ENCODE results near the gene PRSS21.

Gene PRSS21

DNA sequence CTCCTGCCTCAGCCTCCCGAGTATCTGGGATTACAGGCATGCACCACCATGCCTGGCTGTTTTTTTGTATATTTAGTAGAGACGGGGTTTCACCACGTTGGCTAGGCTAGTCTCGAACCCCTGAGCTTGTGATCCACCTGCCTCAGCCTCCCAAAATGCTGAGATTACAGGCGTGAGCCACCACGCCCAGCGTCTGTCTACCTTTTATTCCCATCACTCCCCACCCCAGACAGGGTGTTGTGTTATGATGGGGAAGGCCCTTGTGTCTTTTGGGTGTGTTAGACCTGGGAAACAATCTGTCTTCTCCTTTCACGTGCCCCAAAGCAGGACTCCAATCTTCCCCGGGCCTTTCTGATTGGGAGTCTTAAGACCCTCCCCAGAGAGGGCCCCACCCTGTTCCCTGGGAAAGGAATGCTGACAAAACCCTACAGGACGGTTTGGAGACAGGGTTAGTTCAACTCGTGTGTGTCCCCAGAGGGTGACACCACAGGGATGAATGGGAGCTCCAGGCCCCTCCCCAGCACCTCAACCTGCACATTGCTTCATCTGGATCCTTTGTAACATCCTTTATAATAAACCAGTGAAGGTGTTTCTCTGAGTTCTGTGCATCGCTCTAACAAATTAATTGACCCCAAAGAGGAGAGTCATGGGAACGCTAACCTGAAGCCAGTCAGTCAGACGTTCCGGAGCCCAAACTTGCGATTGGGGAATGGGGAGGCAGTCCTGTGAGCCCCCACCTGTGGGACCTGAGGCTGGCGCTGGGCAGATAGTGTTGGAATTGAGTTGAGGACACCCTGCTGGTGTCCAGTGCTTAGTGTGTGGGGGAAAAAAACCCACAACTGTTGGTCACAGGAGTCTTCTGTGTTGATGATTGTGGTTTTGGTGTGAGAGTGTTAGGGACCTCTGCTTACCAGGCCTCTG is 36.8 kb upstream of the PRSS21 start:
- no peak for DNase-seq

DNA sequence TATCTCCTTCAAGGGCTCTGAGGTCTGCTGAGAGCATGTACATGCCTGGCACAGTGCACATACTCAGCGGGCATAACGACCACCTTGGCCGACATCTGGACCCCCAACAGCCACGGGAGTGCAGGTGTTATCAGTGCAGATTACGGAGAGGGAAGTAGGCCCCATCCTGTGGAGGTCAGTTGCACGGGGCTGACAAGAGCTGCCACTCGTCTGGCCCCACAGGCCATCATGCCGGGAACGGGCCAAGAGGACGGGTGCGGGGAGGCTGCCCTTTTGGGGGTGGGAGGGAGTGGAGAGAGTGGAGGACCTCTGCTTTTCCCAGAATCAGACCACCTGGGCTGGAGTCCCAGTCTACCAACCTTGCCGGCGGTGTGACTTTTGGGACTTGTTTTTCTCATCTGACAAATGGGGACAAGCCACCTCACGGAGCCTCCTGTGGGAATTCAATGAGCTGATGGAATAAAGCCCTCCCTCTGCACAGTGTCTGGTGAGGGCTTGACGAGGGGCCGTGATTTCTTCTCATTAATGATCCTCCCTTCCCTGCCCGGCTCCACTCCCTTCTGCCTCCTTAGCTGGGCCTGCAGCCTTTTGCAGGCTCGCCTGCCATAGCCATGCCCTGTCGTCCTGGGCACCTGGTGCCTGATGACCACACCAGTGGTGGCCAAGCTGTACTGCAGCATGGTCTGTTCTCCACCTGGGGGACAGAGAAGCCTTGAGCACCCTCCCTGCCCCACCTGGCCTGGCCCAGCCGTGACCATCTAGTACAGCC is 34.3 kb upstream of the PRSS21 start:
- DNase-seq, result no peak

DNA sequence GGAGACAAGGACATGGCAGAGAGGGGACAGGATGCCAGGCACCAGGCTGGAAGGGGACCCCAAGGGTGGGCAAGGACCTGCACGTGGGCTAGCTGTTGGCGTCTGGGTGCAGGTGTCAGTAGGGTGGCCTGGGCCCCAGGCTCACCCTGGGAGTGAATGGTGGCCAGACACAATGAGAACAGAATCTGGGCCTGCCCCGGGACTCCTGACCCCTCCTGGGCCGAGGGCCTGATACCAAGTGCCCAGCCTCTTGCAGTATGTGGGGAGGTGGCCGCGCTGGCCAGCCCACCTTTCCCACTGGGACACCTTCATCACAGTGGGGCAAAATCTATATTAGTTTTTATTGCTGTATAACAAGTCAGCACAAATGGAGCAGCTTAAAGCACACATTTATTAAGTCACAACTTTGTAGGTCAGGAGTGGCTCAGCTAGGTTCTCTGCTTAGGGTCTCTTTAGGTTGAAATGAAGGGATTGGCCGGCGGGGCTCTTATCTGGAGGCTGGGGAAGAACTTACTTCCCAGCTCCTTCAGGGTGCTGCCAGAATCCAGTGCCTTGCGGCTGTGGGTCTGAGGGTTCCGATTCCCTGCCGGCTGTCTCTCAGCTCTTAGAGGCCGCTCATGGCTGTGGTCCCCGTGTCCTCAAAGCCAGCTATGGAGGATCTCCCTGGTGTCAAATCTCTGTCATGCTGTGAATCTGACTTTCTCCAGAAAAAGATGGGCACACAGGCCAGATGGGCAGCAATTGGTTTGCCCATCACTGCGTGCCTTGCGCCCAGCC is 33.3 kb upstream of the PRSS21 start:
- no peak for DNase-seq

DNA sequence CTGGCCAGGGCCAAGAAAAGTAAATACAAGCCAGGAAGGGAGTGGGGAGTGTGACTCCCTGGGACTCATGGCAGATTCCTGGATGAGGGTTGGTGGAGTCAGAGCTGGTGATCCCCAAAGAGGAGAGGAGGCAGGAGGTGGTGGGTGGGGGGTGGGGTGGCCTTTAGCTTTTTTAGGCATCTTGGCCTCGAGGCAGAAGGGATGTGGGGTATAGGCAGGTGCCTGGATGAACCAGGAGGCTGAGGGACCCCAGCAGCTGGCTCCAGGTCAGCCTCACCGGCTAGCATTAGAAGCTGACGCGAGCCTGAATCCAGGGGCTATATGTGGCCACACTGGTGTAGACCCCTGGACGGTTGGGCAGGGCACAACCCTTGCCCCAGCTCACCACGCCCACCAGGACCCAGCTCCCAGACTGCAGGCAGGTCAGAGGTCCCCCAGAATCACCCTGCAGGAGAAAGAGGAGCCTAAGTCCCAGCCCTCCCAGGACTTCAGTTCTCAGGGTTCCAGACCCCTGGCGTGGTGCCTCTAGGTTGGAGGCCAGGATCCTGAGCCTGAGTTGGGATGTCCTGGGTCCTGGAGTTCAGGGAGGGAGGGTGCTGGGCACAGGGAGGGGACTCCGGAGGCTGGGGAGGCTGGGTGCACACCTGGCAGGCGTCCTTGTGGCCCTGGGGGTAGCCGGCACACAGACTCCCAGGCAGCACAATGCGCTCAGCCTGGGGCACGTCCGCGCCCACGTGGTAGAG is 32.5 kb upstream of the PRSS21 start:
- DNase-seq, result no peak

DNA sequence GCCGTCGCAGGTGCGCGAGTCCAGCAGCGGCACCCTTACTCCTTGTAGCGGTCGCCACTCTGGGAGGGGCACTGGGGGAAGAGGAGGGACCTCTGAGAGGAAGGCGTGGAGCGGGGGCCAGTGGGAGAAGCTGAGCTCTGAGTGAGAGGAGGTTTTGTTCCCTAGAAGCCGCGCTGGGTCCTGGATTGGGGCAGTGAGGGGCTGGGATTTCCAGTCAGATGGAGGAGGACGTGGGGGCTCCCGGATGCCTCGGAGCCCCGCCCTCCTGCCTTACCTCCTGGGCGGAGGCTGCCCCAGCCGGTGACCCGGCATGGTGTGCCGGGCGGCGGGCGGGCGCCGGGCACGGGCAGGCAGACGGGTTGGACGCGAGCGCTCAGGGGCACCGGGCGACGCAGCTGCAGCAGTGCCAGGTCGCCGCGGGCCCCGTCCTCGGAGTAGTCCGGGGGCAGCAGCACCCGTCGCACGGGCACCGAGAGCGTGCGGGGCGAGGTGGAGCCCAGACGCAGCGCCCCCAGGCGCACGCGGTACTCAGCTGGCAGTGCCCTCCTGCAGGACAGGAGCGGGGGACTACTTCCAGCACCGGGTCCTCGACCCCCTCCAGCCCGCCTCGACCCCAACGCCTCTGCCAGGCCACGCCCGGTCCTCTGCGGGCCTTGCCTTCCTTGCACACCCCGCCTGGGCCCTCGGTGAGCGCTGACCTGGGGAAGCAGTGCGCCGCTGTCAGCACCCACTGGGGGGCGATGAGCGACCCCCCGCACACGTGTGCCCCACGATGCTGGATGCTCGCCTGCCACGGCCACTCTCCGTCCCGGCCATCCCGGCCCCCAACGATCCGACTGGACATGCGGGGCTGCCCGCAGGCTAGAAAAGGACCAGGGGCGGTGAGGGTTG is 31.7 kb upstream of the PRSS21 start:
- DNase-seq, result peak; percentile 32

DNA sequence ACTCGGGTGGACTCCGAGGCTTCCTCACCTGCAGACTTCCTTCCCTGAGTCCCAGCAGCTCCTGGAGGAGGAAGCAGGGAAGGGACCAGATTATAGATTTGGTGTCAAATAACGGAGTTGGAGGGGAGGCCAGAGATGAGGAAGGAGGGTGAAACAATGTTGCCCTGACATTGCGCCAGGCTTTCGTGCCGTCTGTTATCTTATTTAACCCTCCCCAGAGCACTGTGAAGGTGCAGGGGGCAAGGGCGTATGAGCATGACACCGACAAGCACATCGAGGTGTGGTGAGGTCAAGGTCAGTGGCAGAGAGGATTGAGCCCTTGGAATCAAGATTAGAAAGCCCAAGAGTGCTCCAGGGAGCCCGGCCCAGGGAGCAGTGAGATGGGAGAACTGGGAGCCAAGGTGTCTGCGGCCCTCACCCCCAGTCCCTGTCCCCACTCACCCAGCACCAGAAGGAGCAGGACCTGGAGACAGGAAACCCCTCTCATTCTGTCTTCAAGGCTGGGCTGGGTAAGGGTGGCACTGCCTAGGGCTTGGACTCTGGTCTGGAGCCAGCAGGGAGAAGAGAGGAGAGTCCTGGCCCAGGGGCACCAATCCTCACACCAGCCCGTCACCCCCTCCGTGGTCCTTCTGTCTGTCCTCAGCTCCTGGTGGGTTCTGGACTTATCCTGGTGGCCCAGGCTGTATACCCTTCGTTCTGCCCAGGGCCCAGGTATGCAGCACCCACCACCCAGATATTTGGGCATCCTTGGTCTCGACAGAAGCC is 30.8 kb upstream of the PRSS21 start:
- no peak for DNase-seq

DNA sequence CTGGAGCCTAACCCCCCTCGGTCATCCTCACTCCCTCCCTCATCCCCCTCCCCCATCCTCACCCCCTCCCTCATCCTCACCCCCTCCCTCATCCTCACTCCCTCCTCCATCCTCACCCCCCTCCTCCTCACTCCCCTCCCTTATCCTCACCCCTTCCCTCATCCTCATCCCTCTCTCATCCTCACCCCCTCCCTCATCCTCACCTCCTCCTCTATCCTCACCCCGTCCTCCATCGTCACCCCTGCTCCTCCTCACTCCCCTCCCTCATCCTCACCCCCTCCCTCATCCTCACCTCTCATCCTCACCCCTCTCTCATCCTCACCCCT is 30.2 kb upstream of the PRSS21 start:
- no peak for DNase-seq

DNA sequence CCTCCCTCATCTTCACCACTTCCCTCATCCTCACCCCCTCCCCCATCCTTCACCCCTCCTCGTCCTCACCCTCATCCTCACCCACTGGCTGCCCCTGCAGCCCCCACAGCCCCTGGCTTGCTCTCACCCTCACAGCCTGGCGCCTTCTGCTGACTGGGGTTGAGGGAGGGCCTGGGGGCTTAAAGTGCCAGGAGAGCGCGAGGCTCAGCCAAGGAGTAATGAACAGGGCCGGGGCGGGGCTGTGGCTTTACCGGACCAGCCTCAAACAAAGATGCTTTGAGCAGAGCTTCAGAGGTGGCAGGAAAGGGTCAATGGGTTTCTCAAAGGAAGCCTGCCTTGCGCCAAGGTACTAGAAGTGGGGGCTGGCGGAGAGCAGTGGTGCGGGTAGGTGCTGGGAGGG is 29.6 kb upstream of the PRSS21 start, which contains the start of gene PRSS33:
TSS of gene PRSS33 (minus strand) at position 155 of the 400 bp plus-strand sequence. CDS start 1,013 bp downstream, outside the sequence.
- no peak for DNase-seq

DNA sequence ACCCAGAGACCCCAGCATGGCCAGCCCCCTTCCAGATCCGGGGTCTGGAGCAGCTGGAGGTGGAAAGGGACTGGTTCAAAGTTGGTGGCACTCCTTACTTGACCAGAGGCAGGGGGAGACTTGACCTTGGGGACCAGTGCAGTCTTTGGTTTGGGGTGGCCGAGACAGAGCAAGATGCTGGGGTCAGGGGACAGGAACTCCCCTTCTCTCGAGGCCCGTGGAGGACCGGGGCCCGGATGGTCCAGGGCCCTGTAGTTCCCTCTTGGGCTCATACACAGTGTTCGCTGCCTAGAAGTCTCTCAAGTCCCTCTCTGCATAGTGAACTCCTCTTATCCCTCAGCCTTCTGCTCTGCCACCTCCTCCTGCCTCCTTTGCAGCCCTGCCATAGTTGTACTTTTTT is 29.1 kb upstream of the PRSS21 start:
- no peak for DNase-seq

DNA sequence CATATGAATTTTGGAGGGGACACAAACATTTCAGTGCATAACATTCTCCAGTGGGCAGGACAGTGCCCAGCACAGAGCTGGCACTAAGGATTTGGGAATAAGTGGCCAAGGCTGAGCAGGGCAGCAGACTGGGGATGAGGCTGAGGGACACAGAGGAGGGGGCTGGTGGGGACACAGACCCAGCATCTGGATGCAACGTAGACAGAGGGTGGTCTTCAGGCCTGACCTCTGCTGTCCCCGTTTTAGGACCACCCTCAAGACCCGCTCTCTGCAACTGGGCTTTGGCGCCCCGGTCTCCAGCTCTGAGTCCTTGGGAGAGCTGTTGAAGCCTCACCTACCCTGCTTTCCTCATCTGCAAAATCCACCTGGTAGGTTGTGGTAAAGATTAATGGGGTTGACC is 26.4 kb upstream of the PRSS21 start:
- DNase-seq, result no peak

DNA sequence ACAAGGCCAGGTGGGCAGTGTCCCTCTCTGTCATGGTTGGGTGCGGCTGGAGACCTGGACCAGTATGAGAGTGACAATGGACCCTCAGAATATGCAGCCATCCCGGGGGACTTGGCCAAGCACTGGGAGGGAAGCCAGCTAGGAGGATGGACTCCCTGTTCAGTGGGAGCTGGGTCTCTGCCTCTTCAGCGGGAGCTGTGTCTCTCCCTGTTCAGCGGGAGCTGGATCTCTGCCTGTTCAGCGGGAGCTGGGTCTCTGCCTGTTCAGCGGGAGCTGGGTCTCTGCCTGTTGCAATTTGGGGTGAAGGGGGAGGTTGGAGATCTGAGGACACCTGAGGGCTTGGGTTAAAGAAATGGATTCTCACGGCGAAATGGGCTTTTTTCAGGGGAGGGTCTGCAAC is 25.9 kb upstream of the PRSS21 start:
- DNase-seq, result no peak

DNA sequence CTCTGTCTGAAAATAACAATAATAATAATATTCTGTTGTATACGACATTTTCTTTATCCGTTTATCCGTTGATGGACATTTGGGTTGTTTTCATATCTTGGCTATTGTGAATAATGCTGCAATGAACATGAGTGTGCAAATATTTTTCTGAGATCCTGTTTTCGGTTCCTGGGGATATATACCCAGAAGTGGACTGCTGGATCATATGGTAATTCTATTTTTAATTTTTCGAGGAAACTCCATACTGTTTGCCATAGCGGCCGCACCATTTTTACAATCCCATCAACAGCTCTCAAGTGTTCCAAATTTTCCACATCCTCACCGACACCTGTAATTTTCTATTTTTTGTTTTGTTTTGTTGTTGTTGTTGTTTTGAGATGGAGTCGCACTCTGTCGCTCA is 24.1 kb upstream of the PRSS21 start:
- DNase-seq, result no peak

DNA sequence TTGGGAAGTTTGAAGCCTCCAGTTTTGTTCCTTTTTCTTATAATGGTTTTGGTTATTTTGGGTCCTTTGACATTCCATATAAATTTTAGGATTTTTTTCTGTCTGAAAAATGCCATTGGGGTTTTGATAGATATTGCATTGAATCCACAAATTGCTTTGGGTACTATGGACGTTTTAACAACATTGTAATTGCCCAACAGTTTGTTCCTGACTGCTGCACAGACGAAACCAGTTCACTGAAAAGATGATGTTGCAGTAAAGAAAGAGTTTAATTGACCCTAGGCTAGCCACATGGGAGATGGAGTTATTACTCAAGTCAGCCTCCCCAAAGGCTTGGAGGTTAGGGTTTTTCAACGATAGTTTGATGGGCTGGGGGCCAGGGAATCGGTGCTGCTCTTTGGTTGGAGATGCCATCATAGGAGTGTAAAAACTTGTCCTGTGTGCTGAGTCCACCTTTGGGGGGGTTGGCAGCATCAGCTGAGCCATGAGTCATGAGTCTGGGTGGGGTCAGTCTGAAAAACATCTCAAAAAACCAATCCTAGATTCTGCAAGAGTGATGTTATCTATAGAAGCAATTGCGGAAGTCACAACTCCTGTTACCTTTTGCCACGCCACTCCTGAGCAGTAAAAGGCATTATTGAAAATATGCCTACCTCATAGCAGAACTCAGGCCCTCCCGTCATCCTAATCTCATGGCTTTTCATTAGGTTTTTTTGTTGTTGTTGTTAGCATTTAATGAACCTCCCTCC is 21.5 kb upstream of the PRSS21 start:
- DNase-seq, result no peak

DNA sequence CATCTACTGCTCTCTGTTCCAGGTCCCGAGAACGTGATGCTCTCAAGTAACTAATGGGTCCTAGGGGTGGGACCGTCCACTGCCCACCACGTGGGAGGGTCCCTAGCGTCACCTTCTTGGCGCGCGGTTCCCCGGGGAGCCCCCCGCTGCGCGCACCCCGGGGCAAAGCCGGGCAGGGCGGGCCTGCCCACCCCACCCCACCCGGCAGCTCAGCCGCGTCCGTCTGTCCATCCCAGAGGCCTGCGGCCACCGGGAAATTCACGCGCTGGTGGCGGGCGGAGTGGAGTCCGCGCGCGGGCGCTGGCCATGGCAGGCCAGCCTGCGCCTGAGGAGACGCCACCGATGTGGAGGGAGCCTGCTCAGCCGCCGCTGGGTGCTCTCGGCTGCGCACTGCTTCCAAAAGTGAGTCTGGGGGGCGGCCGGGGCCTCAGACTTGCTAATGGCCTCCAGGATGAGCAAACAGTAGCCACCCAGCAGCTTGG is 18.3 kb upstream of the PRSS21 start:
- DNase-seq, result no peak

DNA sequence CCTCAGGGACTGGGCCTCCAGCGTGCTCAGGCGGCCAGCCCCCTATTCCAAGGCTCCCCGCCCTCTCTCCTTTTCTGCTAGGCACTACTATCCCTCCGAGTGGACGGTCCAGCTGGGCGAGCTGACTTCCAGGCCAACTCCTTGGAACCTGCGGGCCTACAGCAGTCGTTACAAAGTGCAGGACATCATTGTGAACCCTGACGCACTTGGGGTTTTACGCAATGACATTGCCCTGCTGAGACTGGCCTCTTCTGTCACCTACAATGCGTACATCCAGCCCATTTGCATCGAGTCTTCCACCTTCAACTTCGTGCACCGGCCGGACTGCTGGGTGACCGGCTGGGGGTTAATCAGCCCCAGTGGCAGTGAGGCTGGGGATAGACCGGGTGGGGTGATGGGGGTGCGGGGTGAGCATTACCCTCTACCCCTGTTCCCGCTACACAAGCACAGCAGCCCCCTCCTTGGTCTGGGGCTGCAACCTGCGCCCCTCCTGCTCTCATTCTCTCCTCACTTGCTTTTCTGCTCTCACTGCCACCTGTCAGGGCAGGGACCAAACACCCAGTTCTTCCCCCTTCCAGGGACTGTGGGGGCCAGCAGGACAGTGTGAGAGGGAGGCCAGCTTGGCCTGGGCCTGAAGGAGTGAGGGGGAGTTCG is 17.7 kb upstream of the PRSS21 start:
- no peak for DNase-seq

DNA sequence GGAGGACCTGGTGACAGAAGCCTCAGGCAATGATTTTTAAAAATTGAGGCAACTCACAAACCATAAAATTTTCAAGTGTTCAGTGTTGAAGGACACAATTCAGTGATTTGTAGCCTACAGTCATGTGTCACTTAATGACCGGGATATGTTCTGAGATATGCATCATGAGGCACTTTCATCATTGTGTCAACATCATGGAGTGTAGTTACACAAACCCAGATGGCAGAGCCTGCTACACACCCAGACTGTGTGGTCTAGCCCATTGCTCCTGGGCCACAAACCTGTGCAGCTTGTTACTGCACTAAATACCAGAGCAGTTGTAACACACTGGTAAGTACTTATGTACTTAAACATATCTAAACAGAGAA is 17.2 kb upstream of the PRSS21 start:
- no peak for DNase-seq

DNA sequence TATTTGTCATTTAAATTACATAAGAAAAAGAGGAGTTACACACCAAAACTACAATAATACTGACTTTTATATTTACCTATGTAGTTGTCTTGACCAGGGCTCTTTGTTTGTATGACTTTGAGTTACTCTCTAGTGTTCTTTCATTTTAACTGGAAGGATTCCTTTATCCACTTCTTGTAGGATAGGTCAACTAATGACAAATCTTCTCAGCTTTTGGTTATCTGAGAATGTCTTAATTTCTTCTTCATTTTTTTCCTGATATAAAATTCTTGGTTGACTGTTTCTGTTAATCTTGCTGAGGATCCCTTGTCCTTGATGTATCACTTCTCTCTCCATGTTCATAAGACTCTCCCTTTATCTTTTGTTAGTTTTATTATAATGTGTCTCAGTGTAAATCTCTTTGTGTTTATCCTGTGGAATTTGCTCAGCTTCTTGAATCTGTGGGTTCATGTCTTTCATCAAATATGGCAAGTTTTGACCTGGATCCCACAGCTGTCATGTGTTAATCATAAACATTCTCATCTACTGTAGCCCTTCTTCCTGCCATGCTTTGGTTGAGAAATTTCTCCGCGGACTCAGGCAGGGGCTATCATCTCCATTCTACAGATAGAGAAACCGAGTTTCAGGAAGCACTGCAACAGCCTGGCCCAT is 13.4 kb upstream of the PRSS21 start:
- no peak for DNase-seq

DNA sequence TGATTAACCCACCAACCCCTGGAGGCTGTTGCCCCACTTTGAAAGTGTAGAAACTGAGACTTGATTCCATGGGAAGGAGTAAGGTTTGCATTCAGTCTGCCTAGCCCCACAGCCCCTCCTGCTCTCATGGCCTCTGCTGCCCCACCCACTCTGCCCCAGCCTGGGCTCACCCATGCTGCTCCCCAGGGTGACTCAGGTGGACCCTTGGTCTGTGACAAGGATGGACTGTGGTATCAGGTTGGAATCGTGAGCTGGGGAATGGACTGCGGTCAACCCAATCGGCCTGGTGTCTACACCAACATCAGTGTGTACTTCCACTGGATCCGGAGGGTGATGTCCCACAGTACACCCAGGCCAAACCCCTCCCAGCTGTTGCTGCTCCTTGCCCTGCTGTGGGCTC is 12.3 kb upstream of the PRSS21 start:
- no peak for DNase-seq

DNA sequence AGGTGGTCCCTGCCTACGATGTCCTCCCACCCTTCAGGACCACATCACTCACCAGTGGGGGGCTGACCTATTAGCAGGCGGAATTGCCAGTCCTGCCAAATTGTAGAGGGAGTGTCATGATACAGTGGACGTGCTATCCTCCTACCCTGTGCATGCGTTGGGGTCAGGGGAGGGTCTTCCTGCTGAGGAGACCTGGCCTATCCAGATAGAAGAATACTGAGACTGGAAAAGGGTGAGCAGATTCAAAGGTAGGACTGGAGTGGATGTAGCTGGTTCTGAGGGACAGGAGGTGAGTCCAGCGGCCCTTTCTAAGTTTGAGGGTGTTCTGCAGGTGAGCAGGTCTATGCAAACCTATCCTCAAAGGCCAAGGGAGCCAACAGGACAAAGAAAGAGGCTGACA is 10.8 kb upstream of the PRSS21 start:
- DNase-seq, result no peak

Data from CD4-positive, alpha-beta T cell treated with Interleukin-12 subunit alpha and Interleukin-12 subunit beta, for 1 hour (primary cell).